ENCODE data around the gene XNDC1N. TPM values are rescaled to one million over a fixed set of nuclear protein-coding genes. Genes with fewer than 3 reads are reported as not detected.

The XNDC1N gene
- total and polyA plus RNA-seq, 2 of the 13 experiments (the other 11 are each of a cell fraction or from before 2014, with no cell fraction given), result 3.4 to 7.5 TPM

DNA sequence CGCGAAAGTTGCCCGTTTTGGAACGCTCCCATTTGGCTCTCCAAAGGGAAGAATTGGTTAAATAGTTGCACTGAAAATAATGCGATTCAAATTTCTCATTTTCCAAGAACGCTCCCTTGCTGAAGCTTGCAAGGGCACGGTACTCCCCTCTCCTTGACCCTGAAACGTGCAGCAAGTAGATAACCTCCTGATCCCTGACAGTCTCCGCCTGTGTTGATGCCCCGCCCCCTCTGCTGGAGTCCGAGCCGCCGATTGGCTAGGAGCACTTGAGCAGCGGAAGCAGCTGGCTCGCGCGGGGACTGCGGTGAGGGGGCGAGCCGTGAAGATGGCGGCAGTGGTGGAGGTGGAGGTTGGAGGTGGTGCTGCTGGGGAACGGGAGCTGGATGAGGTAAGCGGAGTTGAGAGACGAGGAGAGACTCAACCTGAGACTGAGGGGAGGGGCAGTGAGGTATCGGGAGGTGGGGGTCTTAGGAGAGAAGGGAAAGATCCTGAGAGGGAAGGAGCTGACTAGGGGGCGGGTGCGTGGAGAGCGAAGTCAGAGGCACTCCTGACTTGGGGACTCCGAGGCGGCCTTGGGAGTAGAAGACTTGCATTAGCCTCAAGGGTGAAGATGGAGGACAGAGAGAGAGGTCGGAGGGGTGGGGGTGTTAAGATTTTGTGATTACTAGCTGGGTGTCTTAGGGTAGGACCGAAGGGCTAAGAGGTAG is 496 bp upstream of the XNDC1N start, which contains the start of gene RNF121 (continued):
- TF ChIP-seq ZBTB40 (IDR thresholded peaks at IDR 0.05), result no peak
- no peak; the same call in 1 of the 2 replicates for TF ChIP-seq ZBTB40 (CRISPR knock-in tag; IDR thresholded peaks at IDR 0.05)
- no peak for TF ChIP-seq ATRX (CRISPR knock-in tag; IDR thresholded peaks at IDR 0.05; ENCODE audit: borderline replicate concordance)
- no peak for TF ChIP-seq SETDB1 (CRISPR knock-in tag; IDR thresholded peaks at IDR 0.05; ENCODE audit: borderline replicate concordance)
- no peak for TF ChIP-seq STAG1 (CRISPR knock-in tag; IDR thresholded peaks at IDR 0.05)
- no peak for TF ChIP-seq SNAI1 (CRISPR knock-in tag; IDR thresholded peaks at IDR 0.05; ENCODE audit: borderline replicate concordance)
- no peak for TF ChIP-seq ZFP36 (IDR thresholded peaks at IDR 0.05; ENCODE audit: borderline replicate concordance, low read depth, low read length, partially characterized antibody)
- TF ChIP-seq, protein P1, sequence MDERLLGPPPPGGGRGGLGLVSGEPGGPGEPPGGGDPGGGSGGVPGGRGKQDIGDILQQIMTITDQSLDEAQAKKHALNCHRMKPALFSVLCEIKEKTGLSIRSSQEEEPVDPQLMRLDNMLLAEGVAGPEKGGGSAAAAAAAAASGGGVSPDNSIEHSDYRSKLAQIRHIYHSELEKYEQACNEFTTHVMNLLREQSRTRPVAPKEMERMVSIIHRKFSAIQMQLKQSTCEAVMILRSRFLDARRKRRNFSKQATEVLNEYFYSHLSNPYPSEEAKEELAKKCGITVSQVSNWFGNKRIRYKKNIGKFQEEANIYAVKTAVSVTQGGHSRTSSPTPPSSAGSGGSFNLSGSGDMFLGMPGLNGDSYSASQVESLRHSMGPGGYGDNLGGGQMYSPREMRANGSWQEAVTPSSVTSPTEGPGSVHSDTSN (CRISPR knock-in tag; IDR thresholded peaks at IDR 0.05), result no peak
- TF ChIP-seq ZNF207 (IDR thresholded peaks at IDR 0.05; ENCODE audit: borderline replicate concordance), result no peak
- no peak for TF ChIP-seq SP4 (CRISPR knock-in tag; IDR thresholded peaks at IDR 0.05)
- TF ChIP-seq HNRNPLL (IDR thresholded peaks at IDR 0.05; ENCODE audit: low read depth, low read length, poor library complexity, severe bottlenecking), result peak; percentile 35
- no peak for TF ChIP-seq WIZ (CRISPR knock-in tag; IDR thresholded peaks at IDR 0.05)
- TF ChIP-seq ZNF382 (CRISPR knock-in tag; IDR thresholded peaks at IDR 0.05; ENCODE audit: borderline replicate concordance), result no peak
- no peak for TF ChIP-seq HNRNPH1 (optimal IDR thresholded peaks at IDR 0.05; ENCODE audit: low read depth, low read length)
- peak; percentile 81; the same call in 1 of the 2 replicates for TF ChIP-seq THAP9 (CRISPR knock-in tag; IDR thresholded peaks at IDR 0.05; ENCODE audit: borderline replicate concordance)
- no peak for TF ChIP-seq U2AF1 (optimal IDR thresholded peaks at IDR 0.05; ENCODE audit: low read depth, low read length)
